Spinal cord (tissue), 10 donors: ENCODE results near the gene TEKT3. TPM values are rescaled to one million over a fixed set of nuclear protein-coding genes. Genes with fewer than 3 reads are reported as not detected.

Experiments used
- DNase-seq, 6 donors: peaks; one replicate each; pipeline versions ENCODE4 v3.0.0 to v3.0.0-alpha.2; 2013 to 2015; ENCODE audit warnings: low spot score in 6 of 6, low read depth in 4 of 6
- H3K27ac ChIP-seq: one replicate; pipeline ENCODE4 v1.5.1; 2013; ENCODE audit warnings: low read depth, low read length, control low read depth
- H3K27me3 ChIP-seq: one replicate; pipeline ENCODE4 v1.6.1; 2013; ENCODE audit warnings: low read length; ENCODE audit not compliant: control insufficient read depth, insufficient read depth
- H3K36me3 ChIP-seq: one replicate; pipeline ENCODE4 v1.6.1; 2013; ENCODE audit warnings: low read length; ENCODE audit not compliant: control insufficient read depth, insufficient read depth
- H3K4me1 ChIP-seq: one replicate; pipeline ENCODE4 v1.6.1; 2013; ENCODE audit warnings: low read length; ENCODE audit not compliant: control insufficient read depth, insufficient read depth
- H3K4me3 ChIP-seq: one replicate; pipeline ENCODE4 v1.5.1; 2013; ENCODE audit warnings: low read depth, low read length, control low read depth
- H3K9me3 ChIP-seq: one replicate; pipeline ENCODE4 v1.6.1; 2013; ENCODE audit warnings: low read length; ENCODE audit not compliant: control insufficient read depth, insufficient read depth
- WGBS: methylation state at CpG from one replicate; pipeline ENCODE4 v1.1.5; 2013; ENCODE audit warnings: missing lambda C conversion rate; ENCODE audit not compliant: insufficient coverage; 5-methylcytosine and 5-hydroxymethylcytosine counted together
- polyA plus RNA-seq, 2 donors: library from polyadenylated mRNA; unstranded; fragments of 120-200 nt; gene quantifications; one replicate each; pipeline ENCODE4 v1.2.1, GENCODE V29; 2013; ENCODE audit not compliant: insufficient read length in 2 of 2
- total RNA-seq, 2 donors: library from RNA; depleted of rRNA in 1 of 2; stranded (reverse); fragments of 120-200 nt in 1 of 2; fragments of >200 nt in 1 of 2; gene quantifications; one replicate each; pipeline versions ENCODE4 v1.2.3 to v1.2.4, GENCODE V29; 2013 to 2014
- donor health status: healthy.

TEKT3 gene
- total and polyA plus RNA-seq, 4 donors: 1.1 to 9.3 (median 2.6) TPM

DNA sequence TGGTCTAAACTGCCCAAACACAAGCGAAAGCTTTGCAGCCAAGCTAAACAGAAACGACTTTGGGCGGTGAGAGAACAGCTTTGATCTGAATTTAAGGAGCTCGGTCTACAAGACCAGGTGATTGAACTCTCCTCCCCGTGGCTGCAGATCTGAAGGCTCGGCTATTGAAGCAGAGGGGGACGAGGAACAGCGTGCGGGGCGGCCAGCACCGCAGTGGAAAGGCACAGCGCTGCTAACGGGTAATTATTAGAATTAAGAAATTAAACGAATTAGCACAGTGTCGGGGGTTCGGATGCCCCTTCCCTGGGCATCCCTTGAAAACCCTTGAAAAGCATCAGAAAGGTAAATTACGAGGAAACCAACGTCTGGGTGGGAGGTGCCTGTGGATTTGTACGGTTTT, 431 bp downstream of the TEKT3 start:
- Histone ChIP-seq H3K27ac (no peak overlapping the region), H3K36me3 (no peaks in the 10 kb centered on the region), H3K4me3 (peak overlapping the region; percentile 65), H3K27me3 (peaks cover 19% of the 10 kb centered on the region), H3K9me3 (no peaks in the 10 kb centered on the region), H3K4me1 (peaks cover 11% of the 10 kb centered on the region)
- 2% methylated on average over 18 of the region's 19 CpGs for WGBS
- peak in 2 of 6 donors; percentile 17 to 34 for DNase-seq

DNA sequence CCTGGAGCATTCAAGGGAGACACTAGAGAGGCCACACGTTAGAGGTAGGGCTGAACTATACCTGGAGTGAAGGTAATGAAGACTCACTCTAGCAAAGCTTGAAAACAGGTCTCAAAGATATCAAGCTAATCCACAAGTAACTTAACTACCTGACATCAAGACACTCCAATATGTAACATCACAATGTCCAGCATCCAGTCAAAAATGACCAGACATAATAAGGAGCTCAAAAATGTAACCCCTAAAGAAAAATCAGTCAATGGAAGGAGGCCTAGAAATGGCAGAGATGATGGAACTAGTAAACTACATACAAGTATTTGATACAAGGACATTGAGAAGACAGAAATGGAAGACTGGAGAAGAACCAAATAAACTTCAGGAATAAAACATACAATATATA, 6.0 kb downstream of the TEKT3 start:
- no peak for DNase-seq
- WGBS: 67% methylated on average over 1 of the region's 1 CpG
- Histone ChIP-seq H3K27ac (no peak overlapping the region), H3K9me3 (no peaks in the 10 kb centered on the region), H3K36me3 (no peaks in the 10 kb centered on the region), H3K4me1 (no peaks in the 10 kb centered on the region), H3K4me3 (no peak overlapping the region), H3K27me3 (no peaks in the 10 kb centered on the region)

DNA sequence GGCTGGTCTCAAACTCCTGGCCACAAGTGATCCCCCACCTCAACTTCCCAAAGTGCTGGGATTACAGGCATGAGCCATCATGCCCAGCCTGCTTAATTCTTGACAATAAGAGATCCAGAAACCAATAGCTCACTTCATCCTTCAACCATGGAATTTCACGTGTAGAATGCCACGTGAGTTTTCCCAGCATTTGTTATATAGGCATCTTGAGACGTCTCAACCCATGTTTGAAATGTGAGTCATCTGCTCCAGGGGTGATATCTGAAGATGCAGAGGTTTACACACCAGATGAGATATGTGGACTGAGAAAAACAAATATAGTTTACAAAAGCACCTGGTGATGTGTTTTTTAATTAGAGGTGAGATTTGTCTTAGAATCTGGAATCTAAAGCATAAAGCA, 7.1 kb downstream of the TEKT3 start:
- Histone ChIP-seq H3K9me3 (no peaks in the 10 kb centered on the region), H3K27ac (no peak overlapping the region), H3K36me3 (no peaks in the 10 kb centered on the region), H3K27me3 (no peaks in the 10 kb centered on the region), H3K4me1 (no peaks in the 10 kb centered on the region), H3K4me3 (no peak overlapping the region)
- 88% methylated on average over 1 of the region's 3 CpGs for WGBS
- no peak for DNase-seq

DNA sequence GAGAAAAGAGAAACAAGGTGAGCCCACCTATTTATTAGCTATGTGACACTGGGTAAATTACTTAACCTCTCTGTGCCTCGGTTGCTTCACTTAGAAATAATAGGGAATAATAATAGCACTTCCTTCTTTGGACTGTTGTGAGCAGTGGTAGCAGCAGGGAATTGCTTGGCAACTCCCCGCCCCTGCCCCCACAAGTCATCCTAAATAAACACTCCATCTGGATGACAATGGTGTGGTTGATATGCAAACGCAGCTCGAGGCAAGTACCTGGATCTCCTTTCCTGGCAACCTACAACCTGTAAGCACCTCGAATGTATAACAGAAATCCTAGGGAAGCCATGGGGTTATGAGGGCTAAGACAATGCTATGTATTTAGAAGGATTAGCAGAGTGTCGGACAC, 9.1 kb downstream of the TEKT3 start:
- Histone ChIP-seq H3K27ac (no peak overlapping the region), H3K27me3 (no peaks in the 10 kb centered on the region), H3K4me3 (no peak overlapping the region), H3K4me1 (no peaks in the 10 kb centered on the region), H3K9me3 (no peaks in the 10 kb centered on the region), H3K36me3 (no peaks in the 10 kb centered on the region)
- WGBS: no CpG with 5 or more reads among the region's 6 CpGs
- DNase-seq: no peak

DNA sequence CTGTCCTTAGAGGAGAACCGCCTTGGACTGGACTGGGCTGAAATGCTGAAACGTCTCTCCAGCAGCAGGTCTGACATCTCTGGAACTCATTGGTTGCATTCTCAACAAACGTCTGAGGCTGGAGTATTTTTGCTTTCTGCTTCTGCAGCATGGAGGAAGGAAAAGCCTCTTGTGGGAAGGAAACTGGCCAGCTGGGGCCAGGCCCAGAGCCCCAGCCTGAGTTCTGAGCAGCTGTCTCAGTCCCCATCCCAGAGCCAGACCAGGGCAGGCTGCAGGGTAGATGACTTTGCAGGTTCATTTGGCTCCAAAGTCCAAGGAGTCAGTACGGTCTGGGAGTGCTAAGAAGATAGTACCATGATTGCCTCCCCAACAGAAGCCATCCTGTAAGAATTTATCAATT, 18.3 kb downstream of the TEKT3 start:
- 83% methylated on average over 4 of the region's 4 CpGs for WGBS
- Histone ChIP-seq H3K4me3 (no peak overlapping the region), H3K36me3 (no peaks in the 10 kb centered on the region), H3K9me3 (no peaks in the 10 kb centered on the region), H3K4me1 (no peaks in the 10 kb centered on the region), H3K27ac (no peak overlapping the region), H3K27me3 (no peaks in the 10 kb centered on the region)
- no peak for DNase-seq

DNA sequence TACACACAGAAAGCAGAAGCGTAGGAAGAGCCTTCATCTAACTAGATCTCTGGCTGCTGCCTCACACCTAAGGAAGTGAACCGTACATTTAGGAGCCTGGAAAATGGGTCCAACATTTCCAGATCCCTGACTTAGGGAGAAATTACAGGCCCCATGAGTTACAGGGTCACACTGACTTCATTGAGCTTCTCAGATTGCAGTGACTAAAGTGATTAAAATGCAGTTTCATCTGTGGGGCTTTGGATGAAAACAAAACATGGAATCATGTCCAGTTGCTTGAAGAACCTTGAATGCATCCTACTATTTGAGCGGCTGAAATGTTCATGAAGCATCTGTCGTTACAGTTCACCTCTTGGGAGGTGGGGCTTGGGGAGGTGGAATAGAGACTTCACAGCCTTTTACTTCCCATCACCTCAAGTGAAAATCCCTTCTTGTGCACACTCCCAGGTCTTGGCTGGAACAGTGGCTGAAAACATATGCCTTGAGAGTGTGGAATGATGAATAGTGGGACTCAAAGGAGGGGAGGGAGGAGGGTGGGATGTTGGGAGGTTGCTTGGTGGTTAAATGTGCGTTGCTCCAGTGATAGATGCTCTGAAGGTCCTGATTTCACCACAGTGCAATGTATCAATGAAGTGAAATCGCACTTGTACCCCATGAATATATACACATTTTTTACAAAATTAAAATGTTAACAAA, 19.7 kb downstream of the TEKT3 start:
- H3K27ac ChIP-seq: no peak overlapping the region
- no peak for DNase-seq
- H3K4me1 ChIP-seq: no peaks in the 10 kb centered on the region
- no peaks in the 10 kb centered on the region for H3K36me3 ChIP-seq
- H3K27me3 ChIP-seq: no peaks in the 10 kb centered on the region
- no peaks in the 10 kb centered on the region for H3K9me3 ChIP-seq
- no peak overlapping the region for H3K4me3 ChIP-seq
- WGBS: 73% methylated on average over 2 of the region's 6 CpGs

DNA sequence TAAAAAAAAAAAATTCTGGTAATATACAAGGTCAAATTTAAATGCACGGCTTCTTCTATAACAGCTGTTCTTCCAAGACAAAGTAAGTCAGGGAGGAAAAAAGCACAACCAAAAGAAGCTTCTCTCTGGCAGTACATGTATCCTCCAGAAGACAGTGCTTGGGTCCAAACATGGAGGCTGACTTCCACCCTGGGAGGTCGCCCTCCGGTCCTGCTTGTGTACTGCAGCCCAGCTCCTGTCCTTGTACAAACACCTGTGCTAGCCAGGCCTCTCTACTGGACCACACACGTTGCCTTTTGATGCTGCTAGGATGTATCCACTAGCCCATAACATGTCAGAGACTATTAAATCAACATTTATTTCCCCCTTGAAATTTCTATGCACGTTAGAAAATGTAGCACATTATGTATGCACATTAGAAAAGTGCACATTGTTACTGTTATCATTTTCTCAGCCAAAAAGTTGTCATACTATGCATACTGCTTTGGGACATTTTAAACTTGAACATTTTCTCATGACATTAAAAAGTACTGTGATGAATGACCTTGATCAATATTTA, 21.9 kb downstream of the TEKT3 start:
- 72% methylated on average over 3 of the region's 5 CpGs for WGBS
- Histone ChIP-seq H3K4me1 (no peaks in the 10 kb centered on the region), H3K36me3 (no peaks in the 10 kb centered on the region), H3K9me3 (no peaks in the 10 kb centered on the region), H3K4me3 (no peak overlapping the region), H3K27ac (no peak overlapping the region), H3K27me3 (no peaks in the 10 kb centered on the region)
- DNase-seq: no peak

DNA sequence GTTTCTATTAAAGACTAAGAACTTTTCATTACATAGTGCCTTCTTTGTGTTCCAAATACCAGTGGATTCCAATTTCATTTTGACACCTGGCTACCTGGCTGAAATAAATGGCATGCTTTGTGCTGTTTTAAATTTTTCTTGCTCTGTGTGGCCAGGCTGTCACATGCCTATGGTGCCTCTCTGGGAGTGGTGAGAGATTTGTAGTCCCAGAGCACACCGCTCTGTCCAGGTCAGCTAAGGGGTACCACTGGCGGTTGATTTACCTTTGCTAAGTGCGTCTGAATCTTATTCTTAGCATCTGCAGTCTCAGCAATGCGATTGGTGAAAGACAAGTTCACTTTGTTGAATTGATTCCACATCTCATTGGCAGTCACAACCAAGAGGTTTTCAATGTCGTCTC, 29.4 kb downstream of the TEKT3 start:
- no peaks in the 10 kb centered on the region for H3K36me3 ChIP-seq
- no peak for DNase-seq
- no peak overlapping the region for H3K27ac ChIP-seq
- H3K27me3 ChIP-seq: no peaks in the 10 kb centered on the region
- WGBS: 78% methylated on average over 3 of the region's 5 CpGs
- H3K4me3 ChIP-seq: no peak overlapping the region
- no peaks in the 10 kb centered on the region for H3K9me3 ChIP-seq
- H3K4me1 ChIP-seq: no peaks in the 10 kb centered on the region

DNA sequence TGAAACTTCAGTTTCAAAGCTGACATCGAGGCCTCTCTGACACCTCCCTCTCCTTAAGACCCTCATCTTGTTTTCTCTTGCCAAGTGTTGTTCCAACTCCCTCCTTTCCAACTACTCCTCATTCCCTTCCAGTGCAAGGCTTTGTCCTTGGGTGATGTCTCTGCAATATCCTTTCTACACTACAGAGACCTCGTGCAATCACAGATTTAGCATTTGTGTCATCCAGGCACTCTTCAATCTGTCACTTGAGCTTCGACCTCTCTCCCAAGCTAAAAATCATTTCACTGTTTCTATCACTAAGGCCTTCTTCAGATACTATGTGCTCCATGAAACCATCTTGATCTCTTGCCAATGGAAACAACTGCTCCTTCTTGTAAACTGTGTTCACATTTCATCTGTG, 31.6 kb downstream of the TEKT3 start:
- WGBS: 71% methylated on average over 3 of the region's 3 CpGs
- no peaks in the 10 kb centered on the region for H3K4me1 ChIP-seq

DNA sequence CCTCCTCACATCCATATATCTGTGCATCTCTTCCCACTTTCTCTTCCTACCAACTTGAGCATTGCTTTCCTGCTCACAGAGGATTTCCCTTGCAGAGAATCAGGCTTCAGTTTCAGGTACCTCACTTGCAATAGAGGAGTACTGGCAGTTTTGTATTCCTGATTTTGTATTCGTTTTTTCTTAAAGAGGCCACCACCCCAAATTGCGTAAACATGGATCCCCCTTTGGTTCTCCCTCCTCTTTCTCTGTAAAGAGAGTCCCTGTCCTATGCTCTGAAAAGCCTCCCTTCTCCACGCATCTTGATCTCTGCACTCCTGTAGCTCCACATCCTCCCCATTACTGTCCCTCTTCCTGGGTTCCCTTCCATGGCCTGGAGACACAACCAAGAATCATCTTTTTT, 32.2 kb downstream of the TEKT3 start:
- Histone ChIP-seq H3K9me3 (no peaks in the 10 kb centered on the region), H3K4me1 (no peaks in the 10 kb centered on the region), H3K36me3 (no peaks in the 10 kb centered on the region), H3K4me3 (no peak overlapping the region), H3K27ac (no peak overlapping the region), H3K27me3 (no peaks in the 10 kb centered on the region)
- DNase-seq: no peak
- 100% methylated on average over 3 of the region's 3 CpGs for WGBS

More for the DNA sequence above, 31.6 kb downstream of the TEKT3 start:
- H3K4me3 ChIP-seq: no peak overlapping the region
- H3K9me3 ChIP-seq: no peaks in the 10 kb centered on the region
- peak in 1 of 6 donors; percentile 35 for DNase-seq
- no peak overlapping the region for H3K27ac ChIP-seq
- H3K36me3 ChIP-seq: no peaks in the 10 kb centered on the region
- H3K27me3 ChIP-seq: no peaks in the 10 kb centered on the region
